Fibroblast of the aortic adventitia (primary cell): ENCODE data around the gene FBRS. TPM values are rescaled to one million over a fixed set of nuclear protein-coding genes. Genes with fewer than 3 reads are reported as not detected.

ENCODE experiments used
- DNase-seq: peaks from one replicate; pipeline ENCODE4 v3.0.0-alpha.2; 2010; ENCODE audit warnings: low read depth
- H3K4me3 ChIP-seq: 2 replicates; pipeline ENCODE4 v1.5.1; 2011; ENCODE audit warnings: low read depth, mild to moderate bottlenecking, control low read depth, low read length, moderate library complexity
- total RNA-seq: library from RNA; depleted of rRNA; stranded (reverse); fragments of >200 nt; gene quantifications from 2 replicates; pipeline ENCODE4 v1.2.3, GENCODE V29; 2012; ENCODE audit warnings: low replicate concordance
- TF ChIP-seq, protein P1 (sequence below): IDR thresholded peaks from 2 replicates; pipeline ENCODE4 v1.5.1; 2011; ENCODE audit warnings: mild to moderate bottlenecking, low read length, control low read depth, inconsistent platforms; ENCODE audit not compliant: insufficient read depth

FBRS gene
- total RNA-seq, 1 donor = 18.3 TPM

DNA sequence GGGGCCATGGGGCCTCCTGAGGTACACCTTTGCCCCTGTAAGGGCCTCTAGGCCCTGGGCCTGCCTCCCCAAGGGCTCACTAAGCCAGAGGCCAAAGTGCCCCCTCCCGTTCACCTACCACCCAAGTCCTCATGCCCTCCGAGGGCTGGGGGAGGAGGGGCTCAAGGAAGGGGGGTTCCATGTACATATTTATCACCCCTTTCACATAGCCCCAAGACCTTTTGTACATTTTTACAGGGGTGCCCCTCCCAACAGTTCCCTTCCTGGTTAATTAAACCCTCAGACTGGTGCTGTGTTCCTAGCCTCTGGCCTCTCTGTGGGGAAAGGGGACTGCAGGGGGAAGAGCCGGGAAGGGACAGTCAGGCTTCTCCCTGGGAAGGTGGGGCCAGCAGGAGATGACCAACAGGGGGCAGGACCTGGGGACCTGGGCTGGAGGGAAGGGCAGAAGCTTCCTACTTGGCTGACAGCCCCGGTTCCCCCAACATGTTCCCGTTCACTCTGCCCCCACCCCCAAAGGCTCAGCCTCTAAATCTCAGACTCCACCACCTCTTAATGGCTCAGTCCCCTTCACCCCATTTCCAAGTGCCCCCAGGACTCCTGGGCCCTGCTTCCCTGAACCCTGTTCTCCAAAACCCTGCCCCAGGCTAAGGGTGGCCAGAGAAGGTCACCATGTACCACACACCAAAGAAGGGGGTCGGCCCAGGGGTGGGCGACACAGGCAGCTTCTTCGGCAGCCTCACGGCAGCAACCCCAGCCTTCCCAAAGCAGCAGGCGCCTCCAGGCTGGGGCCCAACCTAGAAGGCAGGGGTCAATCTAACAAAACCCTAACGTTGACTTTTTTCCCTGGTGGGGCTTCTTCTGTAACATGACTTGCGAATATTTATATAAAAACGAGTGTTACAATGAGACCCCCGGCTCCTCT is 11.9 kb downstream of the FBRS start:
- TF ChIP-seq, protein P1, sequence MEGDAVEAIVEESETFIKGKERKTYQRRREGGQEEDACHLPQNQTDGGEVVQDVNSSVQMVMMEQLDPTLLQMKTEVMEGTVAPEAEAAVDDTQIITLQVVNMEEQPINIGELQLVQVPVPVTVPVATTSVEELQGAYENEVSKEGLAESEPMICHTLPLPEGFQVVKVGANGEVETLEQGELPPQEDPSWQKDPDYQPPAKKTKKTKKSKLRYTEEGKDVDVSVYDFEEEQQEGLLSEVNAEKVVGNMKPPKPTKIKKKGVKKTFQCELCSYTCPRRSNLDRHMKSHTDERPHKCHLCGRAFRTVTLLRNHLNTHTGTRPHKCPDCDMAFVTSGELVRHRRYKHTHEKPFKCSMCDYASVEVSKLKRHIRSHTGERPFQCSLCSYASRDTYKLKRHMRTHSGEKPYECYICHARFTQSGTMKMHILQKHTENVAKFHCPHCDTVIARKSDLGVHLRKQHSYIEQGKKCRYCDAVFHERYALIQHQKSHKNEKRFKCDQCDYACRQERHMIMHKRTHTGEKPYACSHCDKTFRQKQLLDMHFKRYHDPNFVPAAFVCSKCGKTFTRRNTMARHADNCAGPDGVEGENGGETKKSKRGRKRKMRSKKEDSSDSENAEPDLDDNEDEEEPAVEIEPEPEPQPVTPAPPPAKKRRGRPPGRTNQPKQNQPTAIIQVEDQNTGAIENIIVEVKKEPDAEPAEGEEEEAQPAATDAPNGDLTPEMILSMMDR = no peak
- DNase-seq = no peak

DNA sequence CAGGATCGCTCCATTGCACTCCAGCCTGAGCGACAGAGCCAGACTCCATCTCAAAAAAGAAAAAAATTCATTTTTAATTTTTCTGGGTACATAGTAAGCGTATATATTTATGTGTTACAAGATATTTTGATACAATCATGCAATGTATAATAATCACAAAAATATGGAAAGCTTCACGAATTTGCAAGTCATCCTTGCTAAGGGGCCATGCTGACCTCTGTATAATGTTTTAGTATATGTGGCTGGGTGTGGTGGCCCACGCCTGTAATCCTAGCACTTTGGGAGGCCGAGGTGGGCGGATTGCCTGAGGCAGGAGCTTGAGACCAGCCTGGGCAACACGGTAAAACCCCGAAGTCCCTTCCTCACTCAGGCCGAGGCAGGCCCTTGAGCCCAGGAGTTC is 16.9 kb downstream of the FBRS start:
- H3K4me3 ChIP-seq = no peak overlapping the region
- DNase-seq = no peak
- TF ChIP-seq, protein P1 = no peak

More for the DNA sequence above, 11.9 kb downstream of the FBRS start:
- H3K4me3 ChIP-seq = no peak overlapping the region

DNA sequence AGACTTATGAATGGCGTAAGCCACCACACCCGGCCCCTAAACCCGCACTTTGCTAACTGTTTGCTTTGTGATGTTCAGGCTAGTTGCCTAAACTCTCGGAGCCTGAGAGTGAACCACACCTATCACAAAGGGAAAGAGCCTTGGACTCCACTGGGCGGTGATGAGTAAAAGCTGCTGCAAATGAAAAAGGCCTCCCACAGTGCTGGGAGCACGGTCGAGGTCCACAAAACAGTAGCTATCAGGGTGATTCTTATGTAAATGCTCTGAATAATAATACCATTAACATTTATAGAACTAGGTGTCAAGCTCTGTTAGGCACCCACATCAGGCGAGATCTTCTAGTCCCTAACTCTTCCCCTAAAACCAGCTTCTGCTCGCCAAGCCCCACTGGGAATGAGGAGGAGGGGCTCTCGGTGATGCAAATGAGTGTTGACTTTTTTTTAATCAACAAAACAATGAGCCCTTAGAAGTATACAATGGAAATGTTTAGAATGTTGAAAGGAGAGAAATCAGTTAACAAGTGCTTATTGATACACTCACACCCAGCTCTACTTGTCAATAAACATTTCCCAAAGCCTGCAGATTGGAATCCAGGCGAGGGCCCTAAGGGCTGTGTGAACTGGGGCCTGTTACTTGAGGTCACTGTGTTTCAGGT is 19.8 kb downstream of the FBRS start:
- TF ChIP-seq, protein P1 = no peak
- H3K4me3 ChIP-seq = no peak overlapping the region
- DNase-seq = no peak

DNA sequence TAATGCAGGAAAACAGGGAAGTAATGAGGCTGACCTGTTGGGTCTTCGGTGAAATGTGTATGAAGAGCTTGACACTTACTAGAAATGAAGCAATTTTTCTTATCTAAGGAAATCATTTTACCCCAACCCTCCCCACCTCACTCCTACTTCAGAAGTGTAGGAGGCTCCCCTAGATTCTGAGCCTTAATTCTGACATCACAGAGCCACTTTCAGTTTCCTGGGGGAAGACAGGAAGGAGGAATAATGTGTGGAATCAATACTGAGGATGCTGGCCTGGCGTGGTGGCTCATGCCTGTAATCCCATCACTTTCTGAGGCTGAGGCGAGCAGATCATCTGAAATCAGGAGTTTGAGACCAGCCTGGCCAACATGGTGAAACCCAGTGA is 20.3 kb downstream of the FBRS start:
- DNase-seq = no peak
- no peak overlapping the region for H3K4me3 ChIP-seq
- TF ChIP-seq, protein P1 = no peak

DNA sequence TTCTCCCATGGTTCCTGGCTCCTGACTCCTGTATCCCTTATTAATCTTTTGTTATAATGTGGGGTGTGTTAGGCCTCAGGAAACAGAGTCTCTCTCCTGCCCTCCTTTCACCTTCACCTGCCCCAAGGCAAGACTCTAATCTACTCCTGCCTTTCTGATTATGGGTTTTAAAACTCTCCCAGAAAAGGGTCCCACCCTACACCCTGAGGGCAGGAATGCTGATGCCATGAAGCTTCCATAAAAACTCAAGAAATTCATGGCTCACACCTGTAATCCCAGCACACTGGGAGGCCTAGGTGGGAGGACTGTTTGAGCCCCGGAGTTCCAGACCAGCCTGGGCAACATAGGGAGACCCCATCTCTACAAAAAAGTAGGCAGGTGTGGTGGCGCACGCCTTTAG is 22.1 kb downstream of the FBRS start:
- DNase-seq = no peak
- TF ChIP-seq, protein P1 = no peak
- no peak overlapping the region for H3K4me3 ChIP-seq

DNA sequence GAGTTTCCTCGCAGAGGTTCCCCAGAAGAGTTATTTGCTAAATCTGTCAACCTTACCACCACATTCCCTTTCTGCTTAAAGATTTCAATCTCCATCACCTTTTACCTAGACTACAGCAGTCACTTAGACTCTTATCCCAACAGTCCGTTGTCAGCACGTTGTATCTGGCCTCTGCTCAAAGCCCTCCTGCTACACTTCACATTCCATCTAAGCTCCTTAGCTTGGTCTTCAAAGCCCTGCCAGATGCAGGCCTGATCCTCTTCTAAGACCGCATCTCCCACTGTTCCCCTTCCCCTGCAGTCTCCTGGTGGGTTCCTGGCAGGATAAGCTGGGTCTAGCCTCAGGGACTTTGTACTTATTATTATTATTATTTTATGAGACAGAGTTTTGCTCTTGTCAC is 30.5 kb downstream of the FBRS start:
- H3K4me3 ChIP-seq = no peak overlapping the region
- TF ChIP-seq, protein P1 = no peak
- no peak for DNase-seq
